GM18517 (cell line): ENCODE measurements around the gene CADPS2.

Experiments used
- ATAC-seq: cut with Tn5 transposase; IDR thresholded peaks from one replicate; pipeline ENCODE4 v1.9.1; 2021; ENCODE audit warnings: mild to moderate bottlenecking, moderate library complexity; ENCODE audit not compliant: unreplicated experiment

Gene CADPS2

DNA sequence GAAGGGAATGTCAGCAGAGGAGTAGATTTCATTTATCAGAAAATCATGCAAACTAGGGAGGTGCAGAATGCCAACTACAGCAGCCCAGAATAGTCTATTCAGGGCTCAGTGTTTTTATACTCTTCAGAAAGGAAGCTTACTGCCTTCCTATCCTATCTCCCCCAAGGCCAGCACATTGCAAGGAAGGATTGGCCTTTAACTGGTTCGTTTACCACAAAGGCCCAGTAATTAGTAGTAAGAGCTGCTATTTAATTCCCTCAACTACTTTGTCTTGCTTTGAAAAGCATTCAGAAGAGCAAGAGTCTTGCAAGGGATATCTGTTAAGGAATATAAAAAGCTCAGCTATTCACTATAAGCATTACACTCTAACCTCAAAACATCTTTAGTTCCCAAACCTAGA is 97.1 kb downstream of the CADPS2 start:
- ATAC-seq, result no peak

DNA sequence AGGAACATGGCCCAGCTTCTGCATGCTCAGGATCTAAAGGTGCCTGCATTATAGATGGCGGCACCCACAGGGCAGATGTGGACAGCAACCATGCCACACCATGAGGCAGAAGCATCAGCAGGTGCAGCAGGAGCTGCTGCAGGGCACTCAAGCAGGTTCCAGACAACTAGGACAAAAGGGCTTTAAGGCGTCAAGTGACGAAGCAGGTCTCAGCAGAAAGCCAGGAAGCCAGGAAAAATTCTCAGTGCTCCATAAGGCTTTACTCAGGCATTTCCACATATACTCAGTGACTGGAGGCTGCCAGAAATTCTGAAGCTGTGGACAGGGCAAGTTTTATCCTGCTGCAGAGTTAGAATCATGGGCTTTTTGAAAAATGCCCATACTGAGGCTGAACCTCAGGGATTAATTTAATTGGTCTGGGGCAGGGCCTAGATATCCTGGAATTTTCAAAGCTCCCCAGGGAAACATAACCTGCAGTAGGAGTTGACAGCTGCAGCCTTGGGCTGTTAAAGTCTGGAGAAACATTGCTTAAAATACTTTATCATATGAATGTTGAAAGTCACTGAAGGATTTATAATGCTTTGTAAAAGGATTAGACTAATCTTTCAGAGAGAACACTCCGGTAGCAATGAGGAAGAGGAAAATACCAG is 115.4 kb downstream of the CADPS2 start:
- ATAC-seq, result no peak

DNA sequence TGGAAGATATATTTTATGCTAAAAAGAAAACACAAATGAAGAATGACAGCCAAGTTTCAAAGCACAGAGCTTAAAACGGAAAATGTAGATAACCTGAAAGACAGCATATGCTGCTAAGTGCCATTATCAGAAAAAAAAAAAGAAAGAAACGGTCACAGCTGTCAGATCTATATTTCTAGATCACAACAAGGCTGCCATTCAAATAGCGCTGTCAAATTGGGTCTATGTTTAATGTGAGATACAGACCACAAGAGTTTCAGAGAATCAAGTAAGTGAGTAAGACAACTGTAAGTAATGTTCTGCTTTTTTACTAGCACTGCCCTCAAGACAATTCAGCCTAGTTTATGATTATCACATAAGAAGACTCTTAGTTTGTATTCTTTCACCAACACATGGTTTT is 117.4 kb downstream of the CADPS2 start:
- no peak for ATAC-seq

DNA sequence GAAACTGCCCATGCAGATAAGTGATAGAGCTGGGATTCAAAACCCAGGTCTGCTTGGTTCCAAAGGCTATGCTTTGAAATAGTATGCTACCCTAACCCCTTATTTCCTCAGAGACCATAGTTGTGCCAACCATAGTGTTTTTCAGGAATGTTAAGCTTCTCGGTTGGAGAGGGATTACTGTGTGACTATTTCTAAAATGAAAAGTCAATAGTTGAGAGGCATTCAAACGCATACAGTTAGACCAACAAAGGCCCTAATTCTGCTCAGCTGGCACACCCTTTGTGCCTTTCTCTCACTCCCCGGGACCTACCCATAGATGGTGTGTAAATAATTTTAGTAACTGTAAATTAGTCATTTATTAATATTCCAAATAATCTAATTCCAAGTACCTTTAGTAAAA is 118.9 kb downstream of the CADPS2 start:
- no peak for ATAC-seq

DNA sequence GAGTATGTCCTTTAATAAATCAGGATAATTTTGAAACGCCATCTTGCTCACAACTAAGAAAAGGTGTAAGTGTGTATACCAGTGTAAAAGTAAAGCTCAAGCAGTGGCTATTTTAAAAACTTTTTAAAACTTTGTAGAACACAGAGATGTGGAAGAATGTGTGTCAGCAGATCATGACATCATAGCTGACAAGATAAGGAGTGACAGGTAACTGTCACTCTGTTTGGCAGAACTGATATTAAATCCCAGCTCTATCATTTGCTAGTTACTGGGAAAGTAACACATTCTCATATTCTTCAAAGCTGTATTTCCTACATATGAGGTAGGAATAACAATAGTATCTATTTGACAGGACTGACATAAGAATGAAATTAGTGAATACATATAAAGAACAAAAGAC is 119.7 kb downstream of the CADPS2 start:
- no peak for ATAC-seq

DNA sequence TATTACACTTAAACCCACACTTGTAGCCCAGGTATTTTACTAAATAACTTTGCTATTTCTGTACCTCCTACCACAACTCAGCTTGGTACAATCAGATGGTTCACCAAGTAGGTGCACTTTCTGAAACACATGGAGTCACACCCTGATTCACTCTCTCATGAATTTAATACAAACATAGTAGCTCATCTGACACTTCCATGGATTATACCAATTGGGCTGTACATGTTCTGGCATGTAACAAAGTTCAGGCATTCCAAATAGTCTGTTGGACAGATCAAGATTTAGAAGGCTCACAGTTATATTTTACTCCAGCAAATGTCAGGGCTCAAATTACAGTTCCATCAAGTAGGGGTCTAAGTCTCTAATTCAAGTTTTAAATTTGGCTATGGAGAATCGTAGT is 121.4 kb downstream of the CADPS2 start:
- ATAC-seq, result no peak

DNA sequence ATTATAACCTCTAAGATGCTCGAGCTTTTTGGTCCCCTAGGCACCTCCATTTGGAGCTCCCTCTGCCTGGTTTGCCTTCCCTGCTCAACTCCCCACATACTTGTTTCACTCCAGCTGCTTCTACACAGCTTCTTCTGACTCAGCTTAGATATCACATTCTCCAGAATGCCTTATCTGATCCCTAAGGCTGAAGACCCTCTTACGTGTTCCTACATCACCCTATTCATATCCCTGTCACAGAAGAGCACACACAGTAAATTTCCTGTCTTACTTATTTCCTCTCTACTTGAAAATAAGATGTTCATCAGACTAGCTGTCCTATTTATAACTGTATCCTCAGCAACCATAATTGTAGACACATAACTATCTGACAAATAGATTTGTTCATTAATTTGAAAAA is 122.2 kb downstream of the CADPS2 start:
- ATAC-seq, result no peak

DNA sequence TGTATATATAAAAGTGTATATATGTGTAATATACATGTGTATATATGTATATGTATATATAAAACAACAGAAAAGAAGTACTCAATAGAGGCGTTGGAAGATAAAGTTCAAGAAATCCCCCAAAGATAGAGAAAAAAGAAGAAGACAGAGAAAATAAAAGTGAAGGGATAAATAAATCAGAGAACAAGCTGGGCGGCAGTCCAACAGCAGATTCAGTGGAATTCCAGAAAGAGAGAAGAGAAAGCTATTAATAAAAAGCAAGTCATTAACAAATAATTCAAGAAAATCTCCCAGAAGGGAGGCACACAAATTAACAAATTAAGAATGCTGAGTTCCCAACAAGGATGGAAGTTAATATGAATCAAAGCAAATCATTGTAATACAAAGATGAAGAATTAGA is 124.2 kb downstream of the CADPS2 start:
- no peak for ATAC-seq

DNA sequence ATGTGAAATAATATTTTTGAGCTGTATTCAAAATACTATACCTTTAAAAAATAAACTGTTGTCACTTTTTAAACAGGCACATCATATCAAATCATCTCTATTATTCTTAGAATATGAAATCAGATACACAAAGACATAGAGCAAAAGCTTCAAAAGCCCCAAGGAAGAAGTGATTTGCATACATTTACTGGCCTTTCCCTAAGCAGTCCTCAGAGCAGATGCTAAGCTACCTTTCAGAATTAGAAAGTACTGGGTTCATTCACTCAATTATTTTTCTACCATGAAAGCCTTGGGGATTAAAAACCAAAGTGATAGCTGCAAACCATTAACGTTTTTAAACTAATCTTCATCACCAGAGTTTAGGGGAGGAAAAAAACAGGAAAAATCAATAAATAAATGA is 127.8 kb downstream of the CADPS2 start:
- ATAC-seq, result no peak

DNA sequence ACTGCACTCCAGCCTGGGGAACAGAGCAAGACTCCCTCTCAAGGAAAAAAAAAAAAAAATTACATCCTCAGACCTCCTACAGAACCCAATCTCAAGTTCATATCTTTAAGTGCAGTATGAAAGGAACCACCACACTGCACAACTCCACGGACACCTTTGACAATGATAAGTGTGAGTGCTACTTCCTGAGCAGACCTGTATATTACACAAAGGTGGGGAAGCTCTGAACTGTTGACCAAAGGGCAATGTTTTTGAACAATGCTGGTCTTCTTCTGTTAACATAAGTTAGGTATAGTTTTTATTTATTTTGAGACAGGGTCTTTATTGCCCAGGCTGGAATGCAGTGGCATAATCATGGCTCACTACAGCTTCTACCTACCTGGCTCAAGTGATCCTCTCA is 129.4 kb downstream of the CADPS2 start:
- no peak for ATAC-seq

DNA sequence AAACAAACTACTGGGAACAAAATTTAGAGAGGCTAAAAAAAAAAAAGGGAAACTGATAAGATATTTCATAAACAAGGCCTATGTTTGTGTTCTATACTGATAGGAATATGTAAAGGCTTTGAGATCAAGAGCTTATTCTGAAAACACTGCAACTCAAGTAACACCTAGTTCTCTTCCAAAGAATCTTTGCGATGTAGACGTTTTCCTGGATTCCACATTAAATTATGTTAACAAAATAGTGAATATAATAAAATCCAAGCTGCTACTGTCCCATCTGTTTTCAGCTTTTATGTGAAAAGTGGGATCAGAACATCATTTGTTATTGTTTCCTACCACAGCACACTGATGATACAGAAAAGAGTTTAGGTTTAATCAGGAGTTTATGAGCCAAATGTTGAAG is 130.6 kb downstream of the CADPS2 start:
- ATAC-seq, result no peak

DNA sequence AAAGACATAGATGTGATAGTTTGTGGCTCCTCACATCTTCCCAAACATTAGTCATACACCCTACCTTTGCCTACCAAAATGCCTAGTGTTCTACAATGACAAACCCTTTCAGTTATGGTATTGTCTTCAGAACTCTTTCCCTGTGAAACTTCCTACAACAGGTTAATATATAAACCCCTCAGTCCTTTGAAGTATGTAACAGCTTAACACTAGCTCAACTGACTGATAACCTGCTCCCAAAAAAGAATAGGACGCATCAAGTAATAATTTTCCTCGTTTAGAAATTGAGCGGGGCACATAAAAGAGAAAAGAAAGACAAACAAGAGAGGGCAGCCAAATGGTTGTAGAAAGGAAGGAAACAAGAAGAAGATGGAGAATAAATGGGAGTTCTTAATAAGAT is 133.7 kb downstream of the CADPS2 start:
- ATAC-seq, result no peak

DNA sequence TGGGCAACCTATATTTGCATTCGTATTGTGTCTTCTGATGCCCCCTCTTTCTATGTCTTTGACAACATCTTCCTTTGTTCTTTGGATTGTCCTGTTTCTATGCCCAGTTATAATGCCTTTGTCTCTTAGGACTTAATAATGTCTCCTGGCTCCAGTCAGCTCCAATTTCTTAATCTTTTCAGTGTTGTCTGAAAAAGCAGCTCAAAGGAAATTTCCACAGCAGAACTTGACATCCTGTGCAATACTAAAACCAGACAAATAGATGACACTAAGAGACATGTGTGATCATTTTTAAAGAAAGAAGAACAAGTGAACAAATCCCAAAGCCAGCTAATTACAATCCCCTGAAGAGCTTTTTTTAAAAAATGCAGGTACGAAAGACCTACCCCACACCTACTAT is 135.9 kb downstream of the CADPS2 start:
- no peak for ATAC-seq

DNA sequence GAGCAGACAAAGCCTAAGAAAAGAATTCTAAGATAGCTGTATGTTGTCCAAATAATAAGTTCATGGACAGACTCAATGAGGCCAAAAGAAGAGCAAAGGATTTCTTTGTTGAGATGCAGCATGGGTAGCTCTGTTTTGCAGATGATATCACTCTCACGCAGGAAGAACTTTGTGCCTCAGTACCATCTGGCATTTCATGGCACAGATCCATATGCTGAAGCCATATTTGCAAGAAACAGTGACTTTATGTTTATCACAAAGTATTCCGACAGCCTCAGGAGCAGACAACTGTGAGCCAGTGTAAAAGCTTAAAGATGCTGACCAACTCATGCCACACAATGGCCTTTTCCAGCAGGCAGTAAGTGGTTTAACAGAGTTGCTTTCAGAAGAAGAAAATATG is 138.1 kb downstream of the CADPS2 start:
- ATAC-seq, result no peak

DNA sequence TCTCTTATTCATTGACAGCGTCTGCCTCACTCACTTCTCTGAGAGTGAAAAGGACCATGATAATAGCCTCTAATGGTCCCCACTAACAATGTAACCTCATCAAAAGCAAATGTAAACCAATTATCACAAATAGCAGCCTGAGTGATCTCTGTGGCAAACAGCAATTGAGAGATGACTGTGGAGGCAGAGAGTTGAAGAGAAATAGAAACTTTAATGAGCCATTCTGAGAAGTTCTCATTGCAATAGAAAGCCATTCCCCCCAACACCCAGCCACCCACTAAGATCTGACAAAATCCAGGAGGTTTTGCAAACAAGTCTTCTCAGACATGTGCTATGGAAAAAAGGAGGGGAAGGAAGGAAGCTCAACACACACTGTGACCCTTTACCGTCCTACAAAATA is 139.3 kb downstream of the CADPS2 start:
- no peak for ATAC-seq

DNA sequence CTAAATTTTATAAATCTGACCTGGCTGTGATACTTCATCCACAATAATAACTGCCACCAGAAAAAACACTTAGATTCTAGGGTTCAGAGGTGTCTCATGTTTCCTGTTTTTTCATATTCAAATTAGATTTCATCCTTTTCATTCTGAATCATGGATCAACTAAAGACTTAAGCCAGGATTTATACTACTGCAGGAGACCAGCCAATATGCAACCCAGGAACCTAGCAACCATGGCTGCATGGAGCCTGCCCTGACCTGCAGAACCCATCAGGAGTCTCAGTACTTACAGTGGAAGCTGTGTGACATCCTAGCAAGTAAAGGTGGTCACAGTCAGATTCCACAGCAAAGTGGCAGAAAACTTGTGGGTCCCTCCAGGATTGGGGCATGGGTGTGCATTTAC is 143.0 kb downstream of the CADPS2 start:
- ATAC-seq, result no peak

DNA sequence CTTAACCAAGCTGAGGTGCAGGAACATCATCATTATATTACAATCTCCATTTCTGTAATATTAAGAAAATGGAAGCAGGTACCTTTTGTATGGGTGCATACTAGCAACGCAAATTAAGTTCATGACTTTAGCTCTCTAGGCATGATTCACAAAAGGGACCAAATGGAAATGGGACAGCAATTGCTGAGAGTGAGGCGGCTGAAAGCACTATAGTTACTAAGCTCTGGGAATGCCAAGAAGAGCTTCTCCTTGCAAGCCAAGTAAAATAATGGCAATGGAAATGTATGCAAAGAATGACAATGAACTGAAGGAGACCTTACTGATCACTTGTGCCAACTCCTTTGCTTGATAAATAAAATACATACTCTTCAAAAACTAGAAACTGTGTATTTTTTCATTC is 147.3 kb downstream of the CADPS2 start:
- no peak for ATAC-seq

DNA sequence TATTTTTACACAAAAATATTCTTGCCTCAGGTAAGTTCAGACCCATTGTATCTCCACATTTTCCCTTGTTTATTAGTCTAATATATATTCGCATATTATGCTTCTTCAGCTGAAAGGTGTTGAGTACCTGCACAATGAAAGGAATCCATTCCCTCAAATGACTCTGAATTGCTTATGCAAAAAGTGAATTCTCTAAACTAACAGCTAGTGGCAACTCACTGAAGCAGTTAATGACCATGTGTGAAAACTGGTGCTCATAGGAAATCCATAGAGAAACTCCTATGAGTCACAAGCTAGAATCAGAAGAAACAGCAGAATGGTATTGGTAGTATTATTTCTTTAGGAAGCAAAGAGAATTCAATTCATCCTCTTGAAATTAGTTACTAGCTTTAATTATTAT is 150.1 kb downstream of the CADPS2 start:
- ATAC-seq, result no peak

DNA sequence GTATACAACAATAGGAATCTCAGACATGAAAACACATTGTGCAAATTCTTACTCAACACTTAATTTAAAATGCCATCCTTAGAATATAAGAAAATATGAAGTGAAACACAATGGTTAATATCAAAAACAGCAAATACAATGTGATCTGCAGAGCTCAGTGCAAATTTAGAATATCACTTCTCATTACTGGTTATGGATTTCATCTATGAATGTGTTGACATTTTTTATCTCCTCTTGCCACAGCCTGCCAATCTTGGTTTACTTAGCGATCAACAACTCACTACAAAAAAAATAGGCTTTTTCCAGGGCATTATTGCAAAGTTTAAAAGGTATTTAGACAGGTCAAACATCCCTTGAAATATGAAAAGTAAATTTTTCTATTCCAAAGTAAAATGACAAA is 158.5 kb downstream of the CADPS2 start:
- ATAC-seq, result no peak

DNA sequence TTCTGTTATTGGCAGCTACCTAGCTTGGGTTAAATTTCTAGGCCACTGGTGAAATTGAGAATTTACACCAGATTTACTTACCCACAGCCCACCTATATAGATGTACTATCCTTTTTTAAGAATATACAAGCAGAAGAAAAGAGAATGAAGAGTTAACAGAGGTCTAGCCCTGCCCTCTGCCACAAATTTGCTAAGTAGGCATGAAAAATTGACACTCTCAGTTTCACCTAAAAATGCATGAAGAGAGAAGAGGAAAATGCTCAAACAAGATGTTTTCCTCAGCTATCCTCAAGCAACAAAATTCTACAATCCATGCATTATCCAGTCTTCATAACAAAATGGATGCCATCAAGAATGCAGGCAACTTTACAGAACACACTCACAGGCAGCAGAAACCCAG is 158.9 kb downstream of the CADPS2 start:
- ATAC-seq, result no peak

DNA sequence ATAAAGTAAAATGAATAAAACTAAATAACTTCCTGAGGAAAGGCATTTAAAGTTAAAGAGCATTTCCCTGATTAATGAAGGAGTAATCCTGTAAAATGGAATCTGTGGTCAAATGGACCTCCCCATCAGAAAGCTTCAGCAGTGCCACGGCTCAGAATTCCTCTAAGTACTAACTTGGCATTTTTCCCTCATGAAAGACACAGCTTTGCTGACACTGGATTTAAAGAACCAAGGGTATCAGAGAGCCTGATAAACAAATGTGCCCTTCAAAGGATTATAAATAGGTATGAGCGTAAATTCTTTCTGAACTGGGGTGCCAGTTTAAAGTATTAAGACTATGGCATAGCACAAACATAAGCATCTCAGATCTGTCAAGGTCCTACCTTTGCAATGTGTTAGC is 159.4 kb downstream of the CADPS2 start:
- ATAC-seq, result no peak

DNA sequence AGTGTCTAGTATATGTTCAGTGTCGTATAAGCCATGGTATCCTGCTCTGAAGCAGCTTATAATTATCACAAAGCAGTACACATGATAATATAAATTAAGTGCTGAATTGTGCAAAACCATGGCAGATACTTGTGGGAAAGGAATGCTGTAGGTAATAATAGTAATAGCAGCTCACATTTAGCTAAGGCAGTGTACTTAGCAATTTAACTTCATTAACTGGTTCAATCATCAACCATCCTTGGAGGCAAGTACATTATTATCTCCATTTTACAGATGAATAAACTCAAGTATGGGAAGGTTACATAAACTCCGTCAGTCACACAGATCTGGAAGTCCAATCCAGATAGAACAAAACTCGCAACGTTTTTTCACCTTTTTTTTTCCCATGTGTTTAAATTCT is 161.9 kb downstream of the CADPS2 start:
- ATAC-seq, result no peak

DNA sequence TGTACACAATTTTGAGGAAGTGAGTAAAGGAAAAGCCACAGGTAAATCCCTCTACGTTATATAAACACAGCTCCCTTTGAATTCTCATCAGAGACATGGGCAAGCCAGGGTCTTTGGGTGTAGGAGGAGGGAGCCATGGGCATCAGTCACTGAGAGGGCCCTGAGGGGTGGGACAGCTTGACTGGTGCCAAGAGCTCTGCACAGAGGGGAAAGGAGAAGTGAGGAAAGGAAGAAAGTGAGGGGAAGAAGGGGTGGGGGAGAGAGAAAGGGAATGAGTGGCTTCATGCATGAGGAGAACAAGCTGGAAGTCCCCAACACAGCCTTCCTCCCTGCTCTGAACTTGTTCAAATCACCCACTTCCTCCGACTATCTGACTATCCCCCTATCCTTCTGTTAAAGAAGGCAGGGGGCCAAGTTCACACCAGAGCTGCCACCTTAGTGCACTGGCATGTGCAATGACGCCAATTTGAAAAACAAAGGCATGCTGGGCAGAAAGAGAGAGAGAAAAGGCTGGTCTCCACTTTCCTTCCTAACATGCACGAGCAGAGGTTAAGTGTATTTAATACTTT is 167.2 kb downstream of the CADPS2 start:
- ATAC-seq, result no peak
